GM19035 (cell line): ENCODE data around the gene SORL1.

ENCODE experiments used
- ATAC-seq: cut with Tn5 transposase; IDR thresholded peaks from one replicate; pipeline ENCODE4 v1.9.1; 2021; ENCODE audit not compliant: unreplicated experiment

Gene SORL1

DNA sequence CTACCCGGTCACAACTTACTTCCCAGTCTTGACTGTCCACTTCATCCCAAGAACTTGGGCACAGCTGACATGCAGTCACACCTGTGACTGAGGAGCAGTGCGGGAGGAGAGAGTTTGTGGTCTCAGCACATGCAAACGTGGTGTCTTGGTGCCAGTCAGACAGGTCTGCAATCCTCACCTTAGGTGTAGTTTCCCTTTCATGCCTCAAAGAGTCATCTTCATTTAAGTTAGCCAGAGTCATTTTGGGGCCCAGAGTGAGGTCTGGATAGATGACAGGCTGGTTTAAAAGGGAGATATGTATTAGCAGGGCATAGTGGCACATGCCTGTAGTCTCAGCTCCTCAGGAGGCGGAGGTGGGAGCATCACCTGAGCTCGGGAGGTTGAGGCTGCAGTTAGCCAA, 109.1 kb downstream of the SORL1 start:
- no peak for ATAC-seq

DNA sequence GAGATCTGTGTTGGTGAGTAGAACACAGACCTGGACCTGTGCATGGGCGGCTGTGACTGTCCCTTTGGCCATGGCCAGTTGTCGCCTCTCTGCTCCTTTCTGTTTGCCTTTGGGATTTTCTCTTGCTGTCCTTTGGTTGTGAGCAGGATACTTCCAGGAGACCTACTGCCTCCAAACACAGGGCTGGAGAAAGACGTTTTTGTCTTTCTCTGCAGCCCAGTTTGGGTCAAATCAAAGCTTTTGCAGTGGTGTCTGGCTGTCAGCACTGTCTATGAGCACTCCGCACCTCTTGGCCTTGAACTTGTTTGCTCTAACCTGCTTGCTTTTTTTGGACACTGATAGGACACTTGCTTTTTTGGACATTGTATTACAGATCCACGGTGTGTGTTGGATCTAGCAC, 109.6 kb downstream of the SORL1 start:
- no peak for ATAC-seq

DNA sequence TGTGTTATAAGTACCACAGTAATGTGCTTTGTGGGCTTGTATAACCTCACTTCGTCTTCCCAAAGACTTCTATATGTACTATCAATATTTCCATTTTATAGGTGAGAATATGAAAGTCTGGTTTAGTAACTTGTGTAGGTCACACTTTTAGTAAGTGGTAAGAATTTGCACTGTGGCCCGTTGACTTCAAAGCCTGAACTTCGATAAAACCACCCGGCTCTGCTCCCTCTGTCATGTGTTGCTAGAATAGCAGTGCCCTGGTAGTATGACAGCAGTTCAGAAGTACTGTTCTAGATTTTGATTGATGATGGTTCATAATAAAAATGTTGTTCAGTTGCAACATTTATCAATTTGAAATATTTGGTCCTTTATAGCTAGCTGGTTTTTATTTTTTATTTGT, 110.9 kb downstream of the SORL1 start:
- ATAC-seq, result no peak

- ATAC-seq, result no peak
These were observed 112.0 kb downstream of the SORL1 start for GRCh38 chr11:121563900-121564822.

GRCh38 chr11:121564948-121565684, 113.0 kb downstream of the SORL1 start:
- ATAC-seq, result no peak

- ATAC-seq, result no peak
These were observed 114.4 kb downstream of the SORL1 start for GRCh38 chr11:121566279-121567168.

- ATAC-seq, result no peak
These were observed 115.9 kb downstream of the SORL1 start for GRCh38 chr11:121567995-121568394.

- peak; percentile 100 for ATAC-seq
These were observed 117.5 kb downstream of the SORL1 start for GRCh38 chr11:121569332-121570299.

- no peak for ATAC-seq
These were observed 118.3 kb downstream of the SORL1 start for GRCh38 chr11:121570453-121570852.

DNA sequence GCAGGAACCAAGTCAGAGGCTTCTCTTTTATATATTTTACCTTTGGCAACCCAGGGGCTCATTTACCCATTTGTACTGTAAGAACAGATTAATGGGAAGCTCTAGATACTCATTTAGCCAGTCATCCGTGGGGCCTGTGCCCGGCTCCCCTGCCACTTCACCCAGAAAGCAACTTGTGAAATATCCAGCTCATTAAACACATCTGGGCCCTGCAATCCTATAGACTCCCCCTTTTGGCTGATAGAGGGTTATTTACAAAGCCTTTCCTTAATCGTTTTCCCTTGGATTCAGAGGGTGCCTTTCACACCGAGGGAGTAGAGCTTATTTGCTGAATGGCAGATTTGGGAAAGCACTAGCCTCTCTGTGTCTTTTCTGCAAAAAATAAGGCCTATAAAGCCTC, 119.4 kb downstream of the SORL1 start:
- no peak for ATAC-seq

DNA sequence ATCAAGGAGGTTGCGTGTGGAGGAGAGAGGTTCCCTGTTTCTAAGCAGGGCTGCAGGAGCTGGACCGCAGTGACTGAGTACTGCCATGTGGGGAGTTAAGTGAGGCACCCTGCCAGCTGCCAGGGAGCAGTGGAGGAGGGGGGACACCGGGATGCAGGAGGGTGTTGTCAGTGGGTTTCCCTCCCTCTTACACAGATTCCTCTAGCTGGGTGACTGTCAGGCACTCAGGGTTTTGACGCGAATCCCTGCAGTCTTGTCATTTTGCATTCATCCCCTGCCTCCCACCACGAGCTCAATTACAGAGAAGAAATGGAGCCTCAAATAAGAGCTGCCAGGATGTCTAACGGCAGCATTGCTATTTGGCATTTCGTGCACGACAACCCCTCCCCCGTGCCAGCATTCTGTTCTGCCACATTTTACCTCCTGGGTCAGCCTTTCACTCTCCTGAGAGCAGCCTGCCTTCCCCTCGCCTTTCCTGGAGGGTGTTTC, 120.5 kb downstream of the SORL1 start:
- no peak for ATAC-seq

GRCh38 chr11:121574801-121575200, 122.7 kb downstream of the SORL1 start:
- ATAC-seq, result no peak

GRCh38 chr11:121575250-121575962, 123.3 kb downstream of the SORL1 start:
- ATAC-seq, result peak; percentile 65

DNA sequence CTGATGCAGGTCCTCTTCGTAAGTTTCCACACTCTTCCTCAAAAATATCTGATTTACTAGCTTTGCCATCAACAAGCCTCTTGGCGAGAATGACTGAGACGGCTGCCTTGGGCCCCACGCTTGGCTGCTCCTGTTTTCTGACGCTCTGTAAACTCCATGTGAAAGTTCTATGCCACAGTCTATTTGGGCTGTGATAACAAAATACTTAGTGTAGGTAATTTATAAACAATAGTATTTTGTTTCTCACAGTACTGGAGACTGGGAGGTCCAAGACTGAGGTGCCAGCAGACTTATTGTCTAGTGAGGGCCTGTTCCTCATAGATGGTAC, 123.8 kb downstream of the SORL1 start:
- peak; percentile 30 for ATAC-seq

- no peak for ATAC-seq
These were observed 124.4 kb downstream of the SORL1 start for GRCh38 chr11:121576531-121576930.

GRCh38 chr11:121577106-121577848, 125.2 kb downstream of the SORL1 start:
- ATAC-seq, result no peak

DNA sequence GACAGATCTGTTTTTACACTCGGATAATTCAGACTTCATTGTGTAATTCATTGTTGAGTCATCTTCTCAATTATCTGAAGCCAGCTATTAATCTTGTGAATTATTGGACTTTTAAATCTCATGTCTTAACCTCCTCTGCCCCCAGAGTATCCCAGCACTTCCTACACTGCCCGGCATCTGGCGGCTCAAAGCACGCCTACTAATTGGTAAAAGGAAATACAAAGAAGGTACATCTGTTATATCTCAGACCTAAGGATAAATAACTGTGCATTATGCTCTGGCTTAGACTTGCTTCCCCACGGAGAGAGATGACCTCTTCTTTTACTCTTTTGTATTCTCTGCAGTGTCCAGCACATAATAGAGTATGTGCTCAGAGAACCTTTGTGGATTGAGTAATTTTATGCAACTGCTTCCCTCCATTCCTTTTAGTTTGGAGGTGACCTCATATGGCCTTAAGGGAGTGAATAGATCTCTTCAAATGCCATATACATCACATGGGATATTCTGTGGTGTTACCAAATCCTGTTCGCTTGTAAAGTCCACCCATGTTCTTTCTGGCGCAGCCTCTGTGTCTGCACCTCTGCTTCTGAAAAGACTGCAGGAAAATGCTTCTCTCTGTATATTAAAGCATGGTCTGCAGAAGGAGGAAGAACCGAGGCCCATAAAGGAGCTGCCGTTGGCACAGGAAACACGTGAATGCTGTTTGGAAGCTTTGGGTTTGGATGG, 126.3 kb downstream of the SORL1 start:
- ATAC-seq, result no peak

- ATAC-seq, result no peak
These were observed 128.0 kb downstream of the SORL1 start for GRCh38 chr11:121580154-121580553.
